SKM-1 (cell line): ENCODE results near the gene ZNF512.
"Not testable (repeated sequence)": the region's sequence is repeated elsewhere in the genome, so short reads cannot be mapped to it uniquely, and the experiment has no call there.

ENCODE experiments used
- DNase-seq: peaks from one replicate; lab custom pipeline; 2025; ENCODE audit not compliant: unreplicated experiment; lab: John Stamatoyannopoulos, UW

Gene ZNF512

GRCh38 chr2:27582129-27582694 is 630 bp upstream of the ZNF512 start:
- DNase-seq: no peak

- no peak for DNase-seq
These were observed 611 bp downstream of the ZNF512 start for GRCh38 chr2:27583390-27583915.

DNA sequence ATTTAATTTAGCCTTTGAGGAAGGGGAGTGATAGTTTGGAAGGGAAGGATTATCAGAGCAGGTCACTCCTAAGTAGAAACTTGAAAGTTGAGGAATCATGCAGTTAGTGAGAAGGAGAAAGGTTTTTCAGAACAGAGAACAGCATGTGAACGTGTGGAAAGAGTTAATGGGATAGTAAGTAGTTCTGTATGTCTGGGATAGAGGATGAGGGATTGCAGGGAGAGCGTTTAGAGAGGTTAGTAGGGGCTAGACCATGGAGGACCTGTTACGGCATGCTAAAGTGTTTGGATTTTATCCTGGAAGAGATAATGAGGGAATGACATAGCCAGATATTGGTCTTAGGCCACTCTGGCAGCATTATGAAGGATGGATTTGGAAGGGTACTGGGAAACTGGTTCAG is 1.8 kb downstream of the ZNF512 start:
- DNase-seq: no peak

DNA sequence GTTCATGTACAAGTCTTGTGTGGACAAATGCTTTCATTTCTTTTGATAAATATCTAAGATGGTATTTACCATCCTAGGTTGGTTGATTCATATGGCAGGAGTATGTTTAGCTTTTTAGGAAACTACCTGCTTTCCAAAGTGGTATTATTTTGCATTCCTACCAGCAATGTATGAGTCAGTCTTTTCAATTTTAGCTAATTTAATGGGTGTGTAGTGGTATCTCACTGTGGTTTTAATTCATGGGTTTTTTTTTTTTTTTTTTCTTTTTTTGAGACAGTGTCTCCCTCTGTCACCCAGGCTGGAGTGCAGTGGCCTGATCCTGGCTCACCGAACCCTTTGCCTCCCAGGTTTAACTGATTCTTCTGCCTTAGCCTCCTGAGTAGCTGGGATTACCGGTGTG is 4.2 kb downstream of the ZNF512 start:
- DNase-seq: no peak

DNA sequence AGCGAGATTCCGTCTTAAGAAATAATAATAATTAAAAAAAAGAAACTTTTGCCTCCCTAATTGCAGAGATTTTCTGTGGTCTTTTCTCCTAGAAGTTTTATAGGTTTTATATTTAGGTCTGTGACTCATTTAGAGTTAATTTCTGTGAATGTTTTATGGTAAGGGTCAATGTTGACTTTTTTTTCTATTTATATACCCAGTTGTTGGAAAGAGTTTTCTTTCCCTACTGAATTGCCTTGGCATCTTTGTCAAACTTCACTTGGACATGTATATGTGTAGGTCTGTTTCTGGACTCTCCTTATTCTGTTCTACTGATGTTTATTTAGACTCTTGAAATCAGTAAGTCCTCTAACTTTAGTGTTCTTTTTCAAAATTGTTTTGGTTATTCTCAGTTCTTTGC is 5.5 kb downstream of the ZNF512 start:
- no peak for DNase-seq

DNA sequence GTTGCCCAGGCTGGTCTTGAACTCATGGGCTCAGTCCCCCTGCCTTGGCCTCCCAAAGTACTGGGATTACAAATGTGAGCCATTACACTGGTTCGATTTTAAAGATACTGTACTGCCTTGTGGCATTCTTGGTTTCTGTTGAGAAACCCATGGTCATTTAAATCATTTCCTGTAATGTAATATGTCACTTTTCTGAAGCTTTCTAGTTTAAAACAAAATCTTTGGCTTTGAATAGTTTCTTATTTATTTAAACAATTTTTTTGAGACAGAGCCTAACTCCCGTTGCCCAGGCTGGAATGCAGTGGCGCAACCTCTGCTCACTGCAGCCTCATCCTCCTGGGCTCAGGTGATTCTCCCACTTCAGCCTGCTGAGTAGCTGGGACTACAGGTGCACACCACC is 8.9 kb downstream of the ZNF512 start:
- DNase-seq: no peak

DNA sequence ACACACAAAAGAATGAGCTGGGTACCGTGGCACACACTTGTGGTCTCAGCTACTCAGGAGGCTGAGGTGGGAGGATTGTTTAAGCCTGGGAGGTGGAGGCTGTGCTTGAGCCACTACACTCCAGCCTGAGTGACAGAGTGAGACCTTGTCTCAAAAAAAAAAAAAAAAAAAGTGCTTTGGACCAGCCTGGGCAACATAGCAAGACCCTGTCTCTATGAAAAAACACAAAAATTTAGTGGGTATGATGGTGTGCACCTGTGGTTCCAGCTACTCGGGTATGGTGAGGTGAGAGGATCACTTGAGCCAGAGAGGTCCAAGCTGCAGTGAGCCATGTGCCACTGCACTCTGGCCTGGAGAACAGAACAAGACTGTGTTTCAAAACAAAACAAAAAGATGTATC is 10.4 kb downstream of the ZNF512 start:
- DNase-seq: no peak

- not testable (repeated sequence) for DNase-seq
These were observed 11.3 kb downstream of the ZNF512 start for GRCh38 chr2:27594020-27594703.

- DNase-seq: not testable (repeated sequence)
These were observed 12.6 kb downstream of the ZNF512 start for GRCh38 chr2:27595412-27595811.

DNA sequence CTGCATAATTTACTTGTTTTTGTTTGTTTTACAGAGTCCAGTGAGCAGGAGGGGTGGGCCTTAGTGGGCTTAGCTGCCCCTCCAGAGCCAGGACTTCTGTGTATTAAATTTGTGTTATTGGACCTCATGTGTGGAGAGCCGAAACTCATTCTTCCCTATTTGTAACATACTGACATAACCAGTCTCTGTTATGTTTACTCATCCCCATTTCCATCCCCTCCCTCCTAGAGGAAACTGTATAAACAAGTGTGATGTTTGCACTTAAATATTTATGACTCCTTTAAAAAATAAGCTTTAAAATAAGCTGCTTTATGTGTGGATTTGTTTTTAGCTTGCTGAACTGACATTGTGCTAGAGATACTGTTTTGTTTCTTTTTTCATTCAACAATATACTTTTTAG is 13.8 kb downstream of the ZNF512 start:
- DNase-seq: no peak

GRCh38 chr2:27606611-27607010 is 23.8 kb downstream of the ZNF512 start:
- DNase-seq: no peak

DNA sequence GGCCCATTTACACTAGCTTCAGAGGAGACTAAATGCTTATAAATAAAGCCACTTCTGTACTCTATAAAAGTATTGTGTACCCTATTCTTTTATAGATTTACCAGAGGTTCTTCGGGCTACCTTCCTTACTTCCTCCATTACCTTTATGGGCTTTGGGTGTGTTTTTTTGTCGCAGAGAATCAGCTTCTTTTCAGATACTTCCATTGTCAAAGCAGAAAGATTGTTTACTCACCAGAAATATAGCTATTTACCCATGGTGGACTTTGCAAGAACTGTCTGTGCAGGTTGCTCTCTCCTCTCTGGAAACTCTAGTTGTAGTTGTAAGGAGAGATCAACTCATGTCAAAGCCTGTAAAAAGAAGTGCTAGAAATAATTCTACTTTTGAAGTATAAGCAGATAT is 31.1 kb downstream of the ZNF512 start:
- DNase-seq: no peak

- no peak for DNase-seq
These were observed 32.5 kb downstream of the ZNF512 start for GRCh38 chr2:27615316-27615715.

DNA sequence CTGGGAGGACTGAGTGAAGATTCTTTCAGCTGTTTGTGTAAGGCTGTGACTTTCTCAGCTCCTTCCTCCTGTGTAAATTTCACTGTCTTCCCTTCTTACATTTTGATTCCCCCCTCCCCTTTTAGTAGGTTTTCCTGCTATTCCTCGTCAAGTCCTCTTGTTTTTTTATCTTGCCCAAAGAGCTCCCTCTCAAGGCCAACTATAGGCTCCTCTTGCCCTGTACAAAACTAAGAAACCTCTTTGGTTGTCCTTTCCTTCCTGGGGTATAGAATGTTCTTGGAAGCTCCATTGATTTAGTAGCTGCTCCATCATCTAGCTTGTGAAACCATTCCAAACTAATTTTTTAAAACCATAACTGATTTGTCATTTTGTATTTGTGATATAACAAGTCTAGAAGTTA is 38.7 kb downstream of the ZNF512 start:
- no peak for DNase-seq

GRCh38 chr2:27622921-27623384 is 40.1 kb downstream of the ZNF512 start:
- DNase-seq: no peak

DNA sequence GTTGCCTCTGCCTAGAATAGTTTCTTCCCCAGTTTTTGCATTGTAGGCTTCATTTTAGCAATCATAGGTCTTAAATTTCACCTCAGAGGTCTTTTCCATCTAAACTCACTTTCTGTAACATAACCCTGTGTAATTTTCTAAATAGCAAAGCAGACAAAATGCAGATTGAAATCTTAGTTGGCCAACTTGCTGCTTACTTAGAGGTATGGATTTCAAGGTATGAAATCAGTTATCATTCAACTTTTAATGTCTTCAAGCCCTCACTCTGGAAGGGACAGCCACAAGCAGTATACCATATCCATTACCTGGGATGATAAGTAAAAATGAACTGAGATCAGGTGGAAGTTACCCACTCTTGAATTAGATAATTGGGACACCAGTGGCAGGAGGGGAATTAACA is 42.1 kb downstream of the ZNF512 start:
- no peak for DNase-seq

DNA sequence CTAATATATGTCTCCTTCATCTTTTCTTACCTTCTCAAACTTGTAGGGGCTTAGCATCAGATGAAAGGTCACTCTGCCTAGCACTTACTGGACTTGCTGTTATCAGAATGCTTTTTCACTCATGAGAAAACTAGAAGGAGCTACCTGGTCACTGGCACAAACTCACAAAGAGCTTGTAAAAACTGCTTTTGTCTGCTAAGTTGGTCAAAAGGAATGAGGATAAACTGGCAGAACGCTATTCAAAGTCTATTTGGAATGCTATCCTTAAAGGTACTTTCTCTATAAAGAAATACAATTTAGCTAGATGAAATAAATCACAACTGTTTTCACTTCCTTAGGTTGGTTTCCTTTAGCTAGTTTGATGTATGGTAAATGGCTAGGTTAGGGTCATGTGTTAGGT is 43.5 kb downstream of the ZNF512 start:
- not testable (repeated sequence) for DNase-seq

GRCh38 chr2:27626921-27627320 is 44.1 kb downstream of the ZNF512 start:
- DNase-seq: not testable (repeated sequence)

GRCh38 chr2:27627963-27628766 is 45.3 kb downstream of the ZNF512 start:
- no peak for DNase-seq

DNA sequence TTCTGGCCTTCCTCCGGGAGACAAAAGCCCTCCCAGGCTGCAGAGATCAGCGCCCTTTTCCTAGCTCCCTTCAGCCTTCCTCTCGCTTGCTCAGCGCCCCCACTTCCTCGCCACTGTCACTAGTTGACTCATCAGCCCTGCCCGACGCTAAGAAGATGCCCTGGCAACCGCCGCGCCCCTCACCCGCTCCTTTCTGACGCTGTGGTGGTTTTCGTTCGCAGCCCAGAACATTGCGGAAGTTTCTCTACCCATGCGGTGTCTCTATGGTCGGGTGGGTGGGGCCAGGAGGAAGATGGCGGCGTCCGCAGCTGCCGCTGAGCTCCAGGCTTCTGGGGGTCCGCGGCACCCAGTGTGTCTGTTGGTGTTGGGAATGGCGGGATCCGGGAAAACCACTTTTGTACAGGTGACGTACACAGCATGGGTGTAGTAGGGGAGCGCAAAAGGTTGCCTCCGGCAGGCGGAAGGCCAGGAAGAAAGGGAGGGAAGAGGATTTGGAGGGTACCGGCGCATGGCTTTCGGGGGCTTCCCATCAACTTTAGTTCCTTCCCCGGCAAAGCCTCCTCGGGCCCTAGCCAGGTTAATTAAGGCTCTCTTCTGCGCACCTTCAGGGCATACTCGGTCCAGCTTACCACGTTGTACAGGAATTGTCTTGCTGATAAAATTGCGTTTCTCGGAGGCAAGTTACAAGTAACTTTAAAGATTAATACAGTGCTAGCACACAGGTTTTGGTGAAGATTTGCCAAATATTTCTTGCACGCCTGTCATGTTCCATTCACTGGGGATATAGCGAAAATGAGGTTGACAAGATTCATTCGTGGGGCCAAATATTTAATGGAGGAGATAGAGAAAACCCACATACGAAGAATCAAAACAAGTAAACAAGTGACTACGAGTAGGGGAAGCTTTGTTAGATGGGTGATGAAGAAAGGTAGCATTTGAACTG is 46.2 kb downstream of the ZNF512 start, which contains the start of the genes CCDC121 and GPN1:
Gene CCDC121 (minus strand): TSS at position 246 of the 943 bp plus-strand sequence. CDS start 1,213 bp downstream, outside the sequence.
Gene GPN1 (plus strand): TSS at position 284 of the 943 bp plus-strand sequence. CDS start 9 bp downstream, at position 293.
- DNase-seq: peak; percentile 79
